RWPE1 (cell line): Measurements from ENCODE around the gene FKBP3.

Experiments used
- CTCF ChIA-PET: fragments of 350-600 bp; sonication (Branson Sonifier 250); formaldehyde crosslinking; extraction: SDS; loops from one replicate; lab custom pipeline; 2021; lab: Yijun Ruan, JAX
- POLR2A ChIA-PET: fragments of 400-600 bp; formaldehyde crosslinking; extraction: SDS; loops from one replicate; lab custom pipeline; 2020; ENCODE audit warnings: antibody characterized with exemption; ENCODE audit not compliant: low non-redundant PET; lab: Yijun Ruan, JAX
- DNase-seq: peaks from one replicate; pipeline ENCODE4 v3.0.0; 2012; ENCODE audit warnings: low spot score
- H3K27ac ChIP-seq: fragments of 450-650 bp; 2 replicates; pipeline ENCODE4 v1.5.1; 2017
- CTCF ChIP-seq: fragments of 450-650 bp; conservative IDR thresholded peaks from 2 replicates; pipeline ENCODE4 v1.5.1; 2017; ENCODE audit warnings: low read depth, mild to moderate bottlenecking

FKBP3 gene

GRCh38 chr14:45134051-45134958, at the start of gene FKBP3:
TSS of gene FKBP3 (minus strand) at chr14:45134481. CDS start at chr14:45134456, 25 bp downstream.
- CTCF ChIA-PET = interaction anchor here (0.6 kb wide), 2 partner anchors 14 to 145 kb away, joined by 3 to 4 read pairs; no protein-coding TSS in a partner anchor
- peak; percentile 97 for DNase-seq
- peak; percentile 37; the same call in 1 of the 2 replicates for TF ChIP-seq CTCF
- peak within 1 kb of the TSS; percentile 81 for H3K27ac ChIP-seq
- POLR2A ChIA-PET = interaction anchor here (0.5 to 1.0 kb wide), 3 partner anchors 10 to 65 kb away, joined by 3 to 4 read pairs (median 3); no protein-coding TSS in a partner anchor

GRCh38 chr14:45181806-45182205, 47.5 kb upstream of the FKBP3 start:
- POLR2A ChIA-PET = no interaction called here
- CTCF ChIA-PET = no interaction called here
- DNase-seq = no peak
- H3K27ac ChIP-seq = no peak overlapping the region
- no peak for TF ChIP-seq CTCF

GRCh38 chr14:45181329-45181728, 47.0 kb upstream of the FKBP3 start:
- no peak for TF ChIP-seq CTCF
- CTCF ChIA-PET = no interaction called here
- no peak for DNase-seq
- POLR2A ChIA-PET = no interaction called here
- H3K27ac ChIP-seq = no peak overlapping the region

GRCh38 chr14:45177076-45177475, 42.8 kb upstream of the FKBP3 start:
- ChIA-PET POLR2A (no interaction called here), CTCF (interaction anchor here (1.4 kb wide), 1 partner anchor 20 kb away, joined by 4 read pairs; no protein-coding TSS in a partner anchor)
- H3K27ac ChIP-seq = peak overlapping the region; percentile 95

GRCh38 chr14:45169906-45170305, 35.6 kb upstream of the FKBP3 start:
- no peak for TF ChIP-seq CTCF
- H3K27ac ChIP-seq = no peak overlapping the region
- ChIA-PET CTCF (interaction anchor here (0.8 kb wide), 1 partner anchor 11 kb away, joined by 5 read pairs; no protein-coding TSS in a partner anchor), POLR2A (no interaction called here)
- no peak for DNase-seq

More at GRCh38 chr14:45177076-45177475, 42.8 kb upstream of the FKBP3 start:
- DNase-seq = peak; percentile 90
- no peak for TF ChIP-seq CTCF

- TF ChIP-seq CTCF = no peak
- no peak for DNase-seq
- H3K27ac ChIP-seq = no peak overlapping the region
- POLR2A ChIA-PET = no interaction called here
- CTCF ChIA-PET = no interaction called here
Measured at GRCh38 chr14:45156067-45156466, 21.8 kb upstream of the FKBP3 start.
